ENCODE data around the gene PDZD8.

- TF ChIP-seq, protein P1, sequence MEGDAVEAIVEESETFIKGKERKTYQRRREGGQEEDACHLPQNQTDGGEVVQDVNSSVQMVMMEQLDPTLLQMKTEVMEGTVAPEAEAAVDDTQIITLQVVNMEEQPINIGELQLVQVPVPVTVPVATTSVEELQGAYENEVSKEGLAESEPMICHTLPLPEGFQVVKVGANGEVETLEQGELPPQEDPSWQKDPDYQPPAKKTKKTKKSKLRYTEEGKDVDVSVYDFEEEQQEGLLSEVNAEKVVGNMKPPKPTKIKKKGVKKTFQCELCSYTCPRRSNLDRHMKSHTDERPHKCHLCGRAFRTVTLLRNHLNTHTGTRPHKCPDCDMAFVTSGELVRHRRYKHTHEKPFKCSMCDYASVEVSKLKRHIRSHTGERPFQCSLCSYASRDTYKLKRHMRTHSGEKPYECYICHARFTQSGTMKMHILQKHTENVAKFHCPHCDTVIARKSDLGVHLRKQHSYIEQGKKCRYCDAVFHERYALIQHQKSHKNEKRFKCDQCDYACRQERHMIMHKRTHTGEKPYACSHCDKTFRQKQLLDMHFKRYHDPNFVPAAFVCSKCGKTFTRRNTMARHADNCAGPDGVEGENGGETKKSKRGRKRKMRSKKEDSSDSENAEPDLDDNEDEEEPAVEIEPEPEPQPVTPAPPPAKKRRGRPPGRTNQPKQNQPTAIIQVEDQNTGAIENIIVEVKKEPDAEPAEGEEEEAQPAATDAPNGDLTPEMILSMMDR (IDR thresholded peaks at IDR 0.05), result no peak
- TF ChIP-seq POLR2A (IDR thresholded peaks at IDR 0.05), result no peak
Observed at GRCh38 chr10:117420768-117421167, 45.5 kb upstream of the PDZD8 start.

Measured in adrenal gland (tissue), 5 donors.